ENCODE data around the gene PFDN5. TPM values are rescaled to one million over a fixed set of nuclear protein-coding genes. Genes with fewer than 3 reads are reported as not detected.

Gene PFDN5
- total RNA-seq, 1 experiment from 2014 or later, result 340 TPM

DNA sequence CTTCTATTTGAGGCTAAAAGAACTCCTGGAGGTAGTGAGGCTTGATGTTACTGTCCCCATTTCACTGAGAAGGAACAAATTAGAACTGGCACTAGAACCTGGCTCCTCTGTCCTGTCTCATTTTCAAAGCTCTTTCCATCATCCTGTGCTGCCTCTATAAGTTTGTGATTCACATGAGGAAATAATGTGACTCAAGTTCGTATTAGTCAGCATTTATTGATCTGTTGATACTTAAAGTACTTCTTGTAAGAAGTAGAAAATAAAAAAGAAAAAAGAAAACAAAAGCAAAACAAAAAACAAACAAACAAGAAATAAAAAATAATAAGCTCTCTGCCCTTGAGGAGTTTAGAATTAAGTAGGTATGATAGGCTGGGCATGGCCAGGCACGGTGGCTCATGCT lies 29.6 kb upstream of the PFDN5 start:
- H3K4me1 ChIP-seq (ENCODE audit: control insufficient read depth, insufficient read depth, low read length), result peaks cover 20% of the 10 kb centered on the region
- BruUV-seq (replicated peaks), result no TSS peak
- no peak overlapping the region for H3K4me3 ChIP-seq (ENCODE audit: low read depth in 2 of 2, low read length in 2 of 2)
- H3K9me3 ChIP-seq (ENCODE audit: control insufficient read depth, insufficient read depth, low read depth, low read length), result no peaks in the 10 kb centered on the region
- in situ Hi-C loops (cut with HindIII; ENCODE audit: low pct_unique_long_range_greater_than_20kb, low sequenced_read_pairs) (no loop called here), intact Hi-C loops (cut with micrococcal nuclease; ENCODE audit: unreplicated experiment) (no loop called here)
- H3K27me3 ChIP-seq (ENCODE audit: control insufficient read depth, insufficient read depth, low read length), result no peaks in the 10 kb centered on the region
- TF ChIP-seq TCF7L2 (IDR thresholded peaks at IDR 0.05; ENCODE audit: low read depth, low read length) (no peak), SIN3A (IDR thresholded peaks at IDR 0.05; ENCODE audit: borderline replicate concordance, insufficient read depth, low read depth, low read length) (no peak), POLR2AphosphoS5 (IDR thresholded peaks at IDR 0.05; ENCODE audit: low read depth, low read length) (no peak)
- TF ChIP-seq, protein P1, sequence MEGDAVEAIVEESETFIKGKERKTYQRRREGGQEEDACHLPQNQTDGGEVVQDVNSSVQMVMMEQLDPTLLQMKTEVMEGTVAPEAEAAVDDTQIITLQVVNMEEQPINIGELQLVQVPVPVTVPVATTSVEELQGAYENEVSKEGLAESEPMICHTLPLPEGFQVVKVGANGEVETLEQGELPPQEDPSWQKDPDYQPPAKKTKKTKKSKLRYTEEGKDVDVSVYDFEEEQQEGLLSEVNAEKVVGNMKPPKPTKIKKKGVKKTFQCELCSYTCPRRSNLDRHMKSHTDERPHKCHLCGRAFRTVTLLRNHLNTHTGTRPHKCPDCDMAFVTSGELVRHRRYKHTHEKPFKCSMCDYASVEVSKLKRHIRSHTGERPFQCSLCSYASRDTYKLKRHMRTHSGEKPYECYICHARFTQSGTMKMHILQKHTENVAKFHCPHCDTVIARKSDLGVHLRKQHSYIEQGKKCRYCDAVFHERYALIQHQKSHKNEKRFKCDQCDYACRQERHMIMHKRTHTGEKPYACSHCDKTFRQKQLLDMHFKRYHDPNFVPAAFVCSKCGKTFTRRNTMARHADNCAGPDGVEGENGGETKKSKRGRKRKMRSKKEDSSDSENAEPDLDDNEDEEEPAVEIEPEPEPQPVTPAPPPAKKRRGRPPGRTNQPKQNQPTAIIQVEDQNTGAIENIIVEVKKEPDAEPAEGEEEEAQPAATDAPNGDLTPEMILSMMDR (IDR thresholded peaks at IDR 0.05), result no peak
- TF ChIP-seq, protein P2, sequence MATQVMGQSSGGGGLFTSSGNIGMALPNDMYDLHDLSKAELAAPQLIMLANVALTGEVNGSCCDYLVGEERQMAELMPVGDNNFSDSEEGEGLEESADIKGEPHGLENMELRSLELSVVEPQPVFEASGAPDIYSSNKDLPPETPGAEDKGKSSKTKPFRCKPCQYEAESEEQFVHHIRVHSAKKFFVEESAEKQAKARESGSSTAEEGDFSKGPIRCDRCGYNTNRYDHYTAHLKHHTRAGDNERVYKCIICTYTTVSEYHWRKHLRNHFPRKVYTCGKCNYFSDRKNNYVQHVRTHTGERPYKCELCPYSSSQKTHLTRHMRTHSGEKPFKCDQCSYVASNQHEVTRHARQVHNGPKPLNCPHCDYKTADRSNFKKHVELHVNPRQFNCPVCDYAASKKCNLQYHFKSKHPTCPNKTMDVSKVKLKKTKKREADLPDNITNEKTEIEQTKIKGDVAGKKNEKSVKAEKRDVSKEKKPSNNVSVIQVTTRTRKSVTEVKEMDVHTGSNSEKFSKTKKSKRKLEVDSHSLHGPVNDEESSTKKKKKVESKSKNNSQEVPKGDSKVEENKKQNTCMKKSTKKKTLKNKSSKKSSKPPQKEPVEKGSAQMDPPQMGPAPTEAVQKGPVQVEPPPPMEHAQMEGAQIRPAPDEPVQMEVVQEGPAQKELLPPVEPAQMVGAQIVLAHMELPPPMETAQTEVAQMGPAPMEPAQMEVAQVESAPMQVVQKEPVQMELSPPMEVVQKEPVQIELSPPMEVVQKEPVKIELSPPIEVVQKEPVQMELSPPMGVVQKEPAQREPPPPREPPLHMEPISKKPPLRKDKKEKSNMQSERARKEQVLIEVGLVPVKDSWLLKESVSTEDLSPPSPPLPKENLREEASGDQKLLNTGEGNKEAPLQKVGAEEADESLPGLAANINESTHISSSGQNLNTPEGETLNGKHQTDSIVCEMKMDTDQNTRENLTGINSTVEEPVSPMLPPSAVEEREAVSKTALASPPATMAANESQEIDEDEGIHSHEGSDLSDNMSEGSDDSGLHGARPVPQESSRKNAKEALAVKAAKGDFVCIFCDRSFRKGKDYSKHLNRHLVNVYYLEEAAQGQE (IDR thresholded peaks at IDR 0.05; ENCODE audit: insufficient read depth in 1 of 2, low read depth in 2 of 2, low read length in 1 of 2), result no peak
- ATAC-seq, result no peak
- H3K36me3 ChIP-seq (ENCODE audit: control insufficient read depth, insufficient read depth, low read length), result no peaks in the 10 kb centered on the region; the same call in none of the 2 replicates
- no peak for DNase-seq (ENCODE audit: low read depth, low spot score)
- no peak overlapping the region for H3K27ac ChIP-seq (ENCODE audit: low read length)
- POLR2A ChIA-PET, result no interaction called here
- CTCF ChIA-PET, result interaction anchor here (0.7 kb wide), 1 partner anchor 26 kb away, joined by 3 read pairs; no protein-coding TSS in a partner anchor

DNA sequence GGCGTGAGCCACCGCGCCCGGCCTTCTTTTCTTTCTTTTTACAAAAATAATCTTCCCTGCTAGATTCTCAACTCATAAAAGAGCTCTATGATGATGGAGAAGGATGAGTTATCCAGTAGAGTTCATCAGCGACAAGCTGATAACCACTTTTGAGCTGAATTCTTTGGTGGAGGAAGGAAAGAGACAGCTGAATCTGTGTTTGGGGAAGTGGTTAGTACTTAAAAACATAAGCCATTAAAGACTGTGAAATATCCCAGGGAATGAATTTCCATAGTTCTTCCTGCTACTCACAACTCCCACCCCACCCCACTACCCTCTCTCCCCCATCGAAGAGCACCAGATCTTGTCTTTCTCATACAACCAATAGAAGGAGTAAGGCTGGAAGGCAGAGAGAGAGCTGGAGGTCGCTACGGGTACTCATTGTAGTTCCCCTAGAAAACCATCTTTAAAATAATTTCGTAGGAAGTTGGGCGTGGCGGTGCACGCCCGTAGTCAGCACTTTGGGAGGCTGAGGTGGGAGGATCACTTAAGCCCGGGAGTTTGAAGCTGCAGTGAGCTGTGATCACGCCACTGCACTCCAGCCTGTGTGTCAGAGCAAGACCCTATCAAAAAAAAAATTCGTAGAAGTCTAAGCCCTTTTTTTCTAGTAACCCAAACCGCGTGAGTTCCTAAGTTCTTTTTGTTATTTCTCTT lies 27.9 kb upstream of the PFDN5 start:
- intact Hi-C loops (cut with micrococcal nuclease; ENCODE audit: unreplicated experiment) (no loop called here), in situ Hi-C loops (cut with HindIII; ENCODE audit: low pct_unique_long_range_greater_than_20kb, low sequenced_read_pairs) (no loop called here)
- DNase-seq (ENCODE audit: low read depth, low spot score) (no peak), ATAC-seq (peak; percentile 46; the same call in 1 of the 2 replicates)
- Histone ChIP-seq H3K27me3 (ENCODE audit: control insufficient read depth, insufficient read depth, low read length) (no peaks in the 10 kb centered on the region), H3K4me3 (ENCODE audit: low read depth in 2 of 2, low read length in 2 of 2) (peak overlapping the region; percentile 76 to 82), H3K9me3 (ENCODE audit: control insufficient read depth, insufficient read depth, low read depth, low read length) (no peaks in the 10 kb centered on the region), H3K36me3 (ENCODE audit: control insufficient read depth, insufficient read depth, low read length) (no peaks in the 10 kb centered on the region; the same call in none of the 2 replicates), H3K27ac (ENCODE audit: low read length) (peak overlapping the region; percentile 86), H3K4me1 (ENCODE audit: control insufficient read depth, insufficient read depth, low read length) (peaks cover 20% of the 10 kb centered on the region)
- no TSS peak for BruUV-seq (replicated peaks)
- TF ChIP-seq SIN3A (IDR thresholded peaks at IDR 0.05; ENCODE audit: borderline replicate concordance, insufficient read depth, low read depth, low read length) (no peak), POLR2AphosphoS5 (IDR thresholded peaks at IDR 0.05; ENCODE audit: low read depth, low read length) (no peak), TCF7L2 (IDR thresholded peaks at IDR 0.05; ENCODE audit: low read depth, low read length) (no peak)
- TF ChIP-seq, protein P2 (IDR thresholded peaks at IDR 0.05; ENCODE audit: insufficient read depth in 1 of 2, low read depth in 2 of 2, low read length in 1 of 2), result no peak
- TF ChIP-seq, protein P1 (IDR thresholded peaks at IDR 0.05), result no peak
- CTCF ChIA-PET, result interaction anchor here (0.6 to 1.7 kb wide), 4 partner anchors 16 to 54 kb away, joined by 3 to 7 read pairs (median 4); partner anchors contain the start of gene AAAS
- POLR2A ChIA-PET, result interaction anchor here (0.6 to 0.8 kb wide), 2 partner anchors 10 to 86 kb away, joined by 4 to 5 read pairs; no protein-coding TSS in a partner anchor

All from Panc1 (cell line).